SK-N-MC (cell line): ENCODE results near the gene MED23.

Experiments
- FOXP2 ChIP-seq: optimal IDR thresholded peaks from 2 replicates; pipeline ENCODE3; 2011; ENCODE audit warnings: mild to moderate bottlenecking, moderate library complexity; ENCODE audit not compliant: insufficient read depth; ENCODE audit errors: extremely low read length, control extremely low read depth
- POLR2AphosphoS5 ChIP-seq: IDR thresholded peaks from 2 replicates; pipeline ENCODE4 v1.6.1; 2012; ENCODE audit warnings: mild to moderate bottlenecking, low read depth, low read length, borderline replicate concordance

DNA sequence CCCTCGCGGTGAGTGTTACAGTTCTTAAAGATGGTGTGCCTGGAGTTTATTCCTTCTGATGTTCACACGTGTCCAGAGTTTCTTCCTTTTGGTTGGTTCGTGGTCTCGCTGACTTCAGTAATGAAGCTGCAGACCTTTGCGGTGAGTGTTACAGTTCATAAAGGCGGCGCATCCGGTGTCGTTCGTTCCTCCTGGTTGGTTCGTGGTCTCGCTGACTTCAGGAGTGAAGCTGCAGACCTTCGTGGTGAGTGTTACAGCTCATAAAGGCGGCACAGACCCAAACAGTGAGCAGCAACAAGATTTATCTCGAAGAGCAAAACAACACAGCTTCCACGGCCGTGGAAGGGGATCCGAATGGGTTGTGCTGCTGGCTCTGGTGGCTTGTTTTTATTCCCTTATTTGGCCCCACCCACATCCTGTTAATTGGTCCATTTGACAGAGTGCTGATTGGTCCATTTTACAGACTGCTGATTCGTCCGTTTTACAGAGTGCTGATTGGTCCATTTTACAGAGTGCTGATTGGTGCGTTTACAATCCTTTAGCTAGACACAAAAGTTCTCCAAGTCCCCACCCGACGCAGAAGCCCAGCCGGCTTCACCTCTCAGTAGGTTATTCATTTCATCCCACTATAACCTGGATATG, 103.2 kb downstream of the MED23 start:
- TF ChIP-seq POLR2AphosphoS5 (no peak), FOXP2 (no peak)
